DOHH2 (cell line): ENCODE data around the gene PRDM16.

Experiments used
- EZH2phosphoT487 ChIP-seq: fragments of 200-600 bp; sonication (generic); IDR thresholded peaks from 2 replicates; pipeline ENCODE4 v1.6.1; 2017; ENCODE audit warnings: borderline replicate concordance, mild to moderate bottlenecking, antibody characterized with exemption, low read length, moderate library complexity, mixed read lengths
- TF ChIP-seq, protein P1 (sequence below): fragments of 200-600 bp; sonication (generic); IDR thresholded peaks from one replicate; pipeline ENCODE4 v1.5.1; 2014; ENCODE audit warnings: antibody characterized with exemption, mild to moderate bottlenecking, low read depth, low read length; ENCODE audit not compliant: poor library complexity, severe bottlenecking

DNA sequence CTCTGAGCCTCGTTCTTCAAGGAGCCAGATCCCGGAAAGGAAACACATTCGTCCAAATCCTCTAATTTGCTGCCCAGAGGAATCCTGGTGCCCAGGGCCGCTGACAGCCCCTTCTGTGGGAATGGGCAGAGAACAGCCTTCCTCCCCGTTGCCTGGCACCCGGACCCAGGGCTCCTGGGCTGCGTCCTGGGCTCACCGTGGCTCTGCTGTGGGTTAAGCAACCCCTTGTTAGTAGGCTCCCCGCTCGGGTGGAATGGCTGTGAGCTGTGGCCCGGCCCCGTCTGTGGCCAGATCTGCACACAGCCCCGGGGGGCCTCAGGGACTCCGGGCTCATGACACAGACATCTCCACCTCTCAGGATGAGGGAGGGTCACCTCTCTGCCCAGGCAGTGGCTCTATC is 262.6 kb downstream of the PRDM16 start:
- TF ChIP-seq, protein P1, sequence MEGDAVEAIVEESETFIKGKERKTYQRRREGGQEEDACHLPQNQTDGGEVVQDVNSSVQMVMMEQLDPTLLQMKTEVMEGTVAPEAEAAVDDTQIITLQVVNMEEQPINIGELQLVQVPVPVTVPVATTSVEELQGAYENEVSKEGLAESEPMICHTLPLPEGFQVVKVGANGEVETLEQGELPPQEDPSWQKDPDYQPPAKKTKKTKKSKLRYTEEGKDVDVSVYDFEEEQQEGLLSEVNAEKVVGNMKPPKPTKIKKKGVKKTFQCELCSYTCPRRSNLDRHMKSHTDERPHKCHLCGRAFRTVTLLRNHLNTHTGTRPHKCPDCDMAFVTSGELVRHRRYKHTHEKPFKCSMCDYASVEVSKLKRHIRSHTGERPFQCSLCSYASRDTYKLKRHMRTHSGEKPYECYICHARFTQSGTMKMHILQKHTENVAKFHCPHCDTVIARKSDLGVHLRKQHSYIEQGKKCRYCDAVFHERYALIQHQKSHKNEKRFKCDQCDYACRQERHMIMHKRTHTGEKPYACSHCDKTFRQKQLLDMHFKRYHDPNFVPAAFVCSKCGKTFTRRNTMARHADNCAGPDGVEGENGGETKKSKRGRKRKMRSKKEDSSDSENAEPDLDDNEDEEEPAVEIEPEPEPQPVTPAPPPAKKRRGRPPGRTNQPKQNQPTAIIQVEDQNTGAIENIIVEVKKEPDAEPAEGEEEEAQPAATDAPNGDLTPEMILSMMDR: no peak
- no peak for TF ChIP-seq EZH2phosphoT487
